Left kidney (tissue), 1 donor: ENCODE data around the gene WFDC2. TPM values are rescaled to one million over a fixed set of nuclear protein-coding genes. Genes with fewer than 3 reads are reported as not detected.

Experiments
- polyA plus RNA-seq: library from polyadenylated mRNA; unstranded; fragments of 120-200 nt; gene quantifications from one replicate; pipeline ENCODE4 v1.2.1, GENCODE V29; 2013; ENCODE audit not compliant: insufficient read length

WFDC2 gene
- polyA plus RNA-seq, 1 donor, result 164 TPM

Other genes starting within 250 kb of the WFDC2 start
- gene SEMG2, start 248.4 kb upstream of the WFDC2 start, polyA plus RNA-seq, result not detected
- 0.40 TPM for gene SLPI, start 215.2 kb upstream of the WFDC2 start, polyA plus RNA-seq
- gene RBPJL, start 162.9 kb upstream of the WFDC2 start, polyA plus RNA-seq, result not detected
- 0.25 TPM for gene MATN4, start 161.5 kb upstream of the WFDC2 start, polyA plus RNA-seq
- 156 TPM for gene SDC4, start 121.3 kb upstream of the WFDC2 start, polyA plus RNA-seq
- gene SYS1, start 106.6 kb upstream of the WFDC2 start, polyA plus RNA-seq, result 31.9 TPM
- gene TP53TG5, start 91.4 kb upstream of the WFDC2 start, polyA plus RNA-seq, result 2.0 TPM
- gene DBNDD2, start 61.5 kb upstream of the WFDC2 start, polyA plus RNA-seq, result 22.7 TPM
- gene PIGT, start 53.6 kb upstream of the WFDC2 start, polyA plus RNA-seq, result 103 TPM
- not detected for gene SPINT3, start 45.9 kb downstream of the WFDC2 start, polyA plus RNA-seq
- gene WFDC6, start 69.7 kb downstream of the WFDC2 start, polyA plus RNA-seq, result 0.23 TPM
- 0.55 TPM for gene EPPIN, start 77.6 kb downstream of the WFDC2 start, polyA plus RNA-seq
- gene WFDC8, start 109.5 kb downstream of the WFDC2 start, polyA plus RNA-seq, result 0.13 TPM
- gene WFDC10A, start 160.0 kb downstream of the WFDC2 start, polyA plus RNA-seq, result not detected
- not detected for gene WFDC9, start 161.5 kb downstream of the WFDC2 start, polyA plus RNA-seq
- not detected for gene WFDC11, start 200.5 kb downstream of the WFDC2 start, polyA plus RNA-seq
- gene WFDC13, start 232.3 kb downstream of the WFDC2 start, polyA plus RNA-seq, result not detected
- gene WFDC10B, start 235.3 kb downstream of the WFDC2 start, polyA plus RNA-seq, result not detected